MCF 10A (cell line): ENCODE measurements around the gene ORC4. TPM values are rescaled to one million over a fixed set of nuclear protein-coding genes. Genes with fewer than 3 reads are reported as not detected.

ENCODE experiments used
- BruUV-seq: library from RNA; stranded (reverse); fragments of 400-500 nt; replicated peaks from 2 replicates; lab custom pipeline; 2021; lab: Mats Ljungman, UMichigan
- CTCF ChIA-PET: fragments of 300-600 bp; sonication (Branson Sonifier 250); formaldehyde crosslinking; extraction: SDS; loops from one replicate; lab custom pipeline; 2021; ENCODE audit warnings: antibody characterized with exemption, inconsistent platforms; lab: Yijun Ruan, JAX
- POLR2A ChIA-PET: fragments of 300-600, 350-650 bp; sonication (Branson Sonifier 250); formaldehyde crosslinking; extraction: SDS; loops from one replicate; lab custom pipeline; 2020; ENCODE audit warnings: antibody characterized with exemption, inconsistent platforms; lab: Yijun Ruan, JAX
- DNase-seq: peaks from one replicate; pipeline ENCODE4 v3.0.0-alpha.2; 2018; ENCODE audit not compliant: unreplicated experiment
- H3K27ac Mint-ChIP-seq: one replicate; pipeline ENCODE4 v1.8.0; 2022; ENCODE audit warnings: mild to moderate bottlenecking, low read depth, mixed read lengths; ENCODE audit not compliant: unreplicated experiment
- H3K27me3 Mint-ChIP-seq: one replicate; pipeline ENCODE4 v1.8.0; 2022; ENCODE audit warnings: mixed read lengths; ENCODE audit not compliant: insufficient read depth, unreplicated experiment
- H3K36me3 Mint-ChIP-seq: one replicate; pipeline ENCODE4 v1.8.0; 2022; ENCODE audit warnings: mild to moderate bottlenecking, moderate library complexity, mixed read lengths; ENCODE audit not compliant: insufficient read depth, unreplicated experiment
- H3K4me1 Mint-ChIP-seq: one replicate; pipeline ENCODE4 v1.8.0; 2022; ENCODE audit warnings: mixed read lengths; ENCODE audit not compliant: insufficient read depth, unreplicated experiment
- H3K4me3 Mint-ChIP-seq: one replicate; pipeline ENCODE4 v1.8.0; 2022; ENCODE audit warnings: mild to moderate bottlenecking, moderate library complexity, mixed read lengths; ENCODE audit not compliant: unreplicated experiment
- H3K9me3 Mint-ChIP-seq: one replicate; pipeline ENCODE4 v1.8.0; 2022; ENCODE audit warnings: mixed read lengths; ENCODE audit not compliant: unreplicated experiment
- CTCF ChIP-seq: fragments of 200-600 bp; IDR thresholded peaks from one replicate; pipeline ENCODE4 v1.8.0; 2022; ENCODE audit warnings: antibody characterized with exemption, mild to moderate bottlenecking; ENCODE audit not compliant: unreplicated experiment
- intact Hi-C: fragments of 100-400 bp; cut with micrococcal nuclease; formaldehyde crosslinking; loops from 2 replicates; pipeline ENCODE4 v1.14.1; 2022
- total RNA-seq: library from RNA; stranded (reverse); gene quantifications from 2 replicates; pipeline ENCODE4 v1.2.3, GENCODE V29; 2022

The ORC4 gene
- total RNA-seq, 1 experiment from 2014 or later: 53.3 TPM

GRCh38 chr2:147927053-147927588 lies 93.4 kb downstream of the ORC4 start:
- ChIA-PET POLR2A (no interaction called here), CTCF (interaction anchor here (0.6 kb wide), 1 partner anchor 805 kb away, joined by 3 read pairs; no protein-coding TSS in a partner anchor)
- Mint-ChIP-seq H3K27ac (no peak overlapping the region), H3K27me3 (no peaks in the 10 kb centered on the region), H3K9me3 (no peaks in the 10 kb centered on the region), H3K4me1 (no peaks in the 10 kb centered on the region), H3K4me3 (no peak overlapping the region), H3K36me3 (peaks cover 34% of the 10 kb centered on the region)
- BruUV-seq: TSS peak; percentile 28
- intact Hi-C loops: no loop called here
- TF ChIP-seq CTCF: no peak
- no peak for DNase-seq

- H3K27me3 Mint-ChIP-seq: no peaks in the 10 kb centered on the region
- peaks cover 28% of the 10 kb centered on the region for H3K36me3 Mint-ChIP-seq
- H3K9me3 Mint-ChIP-seq: no peaks in the 10 kb centered on the region
- CTCF ChIA-PET: interaction anchor here (0.8 kb wide), 1 partner anchor 11 kb away, joined by 3 read pairs; no protein-coding TSS in a partner anchor
- DNase-seq: no peak
- no peak overlapping the region for H3K27ac Mint-ChIP-seq
- intact Hi-C loops: no loop called here
- BruUV-seq: no TSS peak
- TF ChIP-seq CTCF: no peak
- no peaks in the 10 kb centered on the region for H3K4me1 Mint-ChIP-seq
- POLR2A ChIA-PET: interaction anchor here (1.0 kb wide), 1 partner anchor 11 kb away, joined by 3 read pairs; no protein-coding TSS in a partner anchor
- no peak overlapping the region for H3K4me3 Mint-ChIP-seq
Observed at GRCh38 chr2:147925886-147926285, 94.7 kb downstream of the ORC4 start.

- ChIA-PET POLR2A (interaction anchor here (0.8 kb wide), 1 partner anchor 13 kb away, joined by 3 read pairs; no protein-coding TSS in a partner anchor), CTCF (interaction anchor here (0.5 to 0.8 kb wide), 3 partner anchors 11 to 842 kb away, joined by 3 to 4 read pairs (median 3); no protein-coding TSS in a partner anchor)
- intact Hi-C loops: no loop called here
Observed at GRCh38 chr2:147924647-147925046, 95.9 kb downstream of the ORC4 start.

GRCh38 chr2:147923846-147924245 lies 96.7 kb downstream of the ORC4 start:
- H3K27me3 Mint-ChIP-seq: no peaks in the 10 kb centered on the region
- no peak for DNase-seq
- no peaks in the 10 kb centered on the region for H3K4me1 Mint-ChIP-seq
- peaks cover 36% of the 10 kb centered on the region for H3K36me3 Mint-ChIP-seq
- H3K27ac Mint-ChIP-seq: no peak overlapping the region
- ChIA-PET CTCF (no interaction called here), POLR2A (interaction anchor here (0.6 kb wide), 1 partner anchor 818 kb away, joined by 3 read pairs; no protein-coding TSS in a partner anchor)
- no peak overlapping the region for H3K4me3 Mint-ChIP-seq
- H3K9me3 Mint-ChIP-seq: no peaks in the 10 kb centered on the region
- intact Hi-C loops: no loop called here
- no TSS peak for BruUV-seq
- TF ChIP-seq CTCF: no peak

More at GRCh38 chr2:147924647-147925046, 95.9 kb downstream of the ORC4 start:
- TF ChIP-seq CTCF: no peak
- Mint-ChIP-seq H3K27ac (no peak overlapping the region), H3K4me1 (no peaks in the 10 kb centered on the region), H3K36me3 (peaks cover 33% of the 10 kb centered on the region), H3K4me3 (no peak overlapping the region), H3K27me3 (no peaks in the 10 kb centered on the region), H3K9me3 (no peaks in the 10 kb centered on the region)
- BruUV-seq: no TSS peak
- DNase-seq: no peak
